Spinal cord (tissue), 10 donors: ENCODE measurements around the gene MCOLN3. TPM values are rescaled to one million over a fixed set of nuclear protein-coding genes. Genes with fewer than 3 reads are reported as not detected.

Experiments used
- DNase-seq, 6 donors: peaks; one replicate each; pipeline versions ENCODE4 v3.0.0 to v3.0.0-alpha.2; 2013 to 2015; ENCODE audit warnings: low spot score in 6 of 6, low read depth in 4 of 6
- H3K27ac ChIP-seq: one replicate; pipeline ENCODE4 v1.5.1; 2013; ENCODE audit warnings: low read depth, low read length, control low read depth
- H3K27me3 ChIP-seq: one replicate; pipeline ENCODE4 v1.6.1; 2013; ENCODE audit warnings: low read length; ENCODE audit not compliant: control insufficient read depth, insufficient read depth
- H3K36me3 ChIP-seq: one replicate; pipeline ENCODE4 v1.6.1; 2013; ENCODE audit warnings: low read length; ENCODE audit not compliant: control insufficient read depth, insufficient read depth
- H3K4me1 ChIP-seq: one replicate; pipeline ENCODE4 v1.6.1; 2013; ENCODE audit warnings: low read length; ENCODE audit not compliant: control insufficient read depth, insufficient read depth
- H3K4me3 ChIP-seq: one replicate; pipeline ENCODE4 v1.5.1; 2013; ENCODE audit warnings: low read depth, low read length, control low read depth
- H3K9me3 ChIP-seq: one replicate; pipeline ENCODE4 v1.6.1; 2013; ENCODE audit warnings: low read length; ENCODE audit not compliant: control insufficient read depth, insufficient read depth
- WGBS: methylation state at CpG from one replicate; pipeline ENCODE4 v1.1.5; 2013; ENCODE audit warnings: missing lambda C conversion rate; ENCODE audit not compliant: insufficient coverage; 5-methylcytosine and 5-hydroxymethylcytosine counted together
- polyA plus RNA-seq, 2 donors: library from polyadenylated mRNA; unstranded; fragments of 120-200 nt; gene quantifications; one replicate each; pipeline ENCODE4 v1.2.1, GENCODE V29; 2013; ENCODE audit not compliant: insufficient read length in 2 of 2
- total RNA-seq, 2 donors: library from RNA; depleted of rRNA in 1 of 2; stranded (reverse); fragments of 120-200 nt in 1 of 2; fragments of >200 nt in 1 of 2; gene quantifications; one replicate each; pipeline versions ENCODE4 v1.2.3 to v1.2.4, GENCODE V29; 2013 to 2014
- donor health status: healthy.

The MCOLN3 gene
- total and polyA plus RNA-seq, 4 donors: 0.21 to 1.1 (median 0.57) TPM

DNA sequence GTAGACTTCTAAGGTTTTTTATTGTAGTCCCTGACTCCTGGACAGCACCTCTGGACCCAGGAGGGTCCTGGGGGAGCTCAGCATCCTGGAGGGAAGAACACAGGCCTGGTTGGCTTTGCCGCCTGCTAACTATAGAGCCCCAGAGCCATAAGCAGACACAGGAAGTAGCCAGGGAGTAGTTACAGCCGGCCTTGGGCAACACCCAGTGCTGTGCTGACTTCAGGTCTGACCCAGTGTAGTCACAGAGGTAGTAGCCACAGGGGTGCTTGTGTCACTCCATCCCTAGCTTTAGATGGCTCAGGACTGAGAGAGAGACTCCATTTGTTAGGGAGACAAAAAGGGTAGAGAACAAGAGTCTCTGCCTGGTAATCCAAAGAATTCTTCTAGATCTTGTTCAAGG lies 73.3 kb downstream of the MCOLN3 start:
- Histone ChIP-seq H3K36me3 (no peaks in the 10 kb centered on the region), H3K27me3 (no peaks in the 10 kb centered on the region), H3K9me3 (peaks cover 2% of the 10 kb centered on the region), H3K4me1 (no peaks in the 10 kb centered on the region), H3K4me3 (no peak overlapping the region), H3K27ac (no peak overlapping the region)
- 39% methylated on average over 2 of the region's 2 CpGs for WGBS
- DNase-seq: no peak

GRCh38 chr1:84973498-84974334 lies 74.6 kb downstream of the MCOLN3 start:
- 77% methylated on average over 3 of the region's 7 CpGs for WGBS
- no peaks in the 10 kb centered on the region for H3K36me3 ChIP-seq

DNA sequence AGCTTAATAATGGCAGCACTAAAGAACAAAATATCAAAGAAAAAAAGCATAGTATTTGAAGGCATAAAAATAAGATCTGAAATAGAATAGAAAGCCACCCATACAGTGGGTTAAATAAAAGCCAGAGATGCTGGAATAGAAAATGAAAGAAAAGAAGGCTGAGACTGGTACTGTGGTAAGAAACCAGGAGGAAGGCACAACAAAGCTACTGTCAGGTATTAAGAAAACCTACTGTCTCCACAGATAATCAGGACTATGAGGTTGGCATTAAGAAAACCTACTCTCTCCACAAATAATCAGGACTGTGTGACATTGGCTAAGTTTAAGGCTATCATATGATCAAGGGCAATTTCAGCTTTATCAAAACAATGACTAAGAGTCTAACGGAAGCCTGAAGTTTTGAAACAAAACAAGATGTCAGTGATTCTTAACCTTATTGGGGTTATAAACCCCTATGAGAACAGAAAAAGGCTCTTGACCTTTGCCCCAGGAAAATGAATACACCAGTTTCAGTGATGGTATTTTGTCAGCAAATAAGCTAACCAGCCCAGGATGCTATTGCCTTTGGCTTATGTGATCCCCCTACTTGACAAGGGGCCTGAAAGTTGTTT lies 75.8 kb downstream of the MCOLN3 start:
- Histone ChIP-seq H3K4me3 (no peak overlapping the region), H3K4me1 (no peaks in the 10 kb centered on the region), H3K27me3 (no peaks in the 10 kb centered on the region), H3K9me3 (peaks cover under 1% of the 10 kb centered on the region), H3K27ac (no peak overlapping the region), H3K36me3 (no peaks in the 10 kb centered on the region)
- WGBS: no CpG with 5 or more reads among the region's 1 CpG
- DNase-seq: no peak

More at GRCh38 chr1:84973498-84974334, 74.6 kb downstream of the MCOLN3 start:
- no peak overlapping the region for H3K4me3 ChIP-seq
- no peaks in the 10 kb centered on the region for H3K27me3 ChIP-seq
- H3K9me3 ChIP-seq: peaks cover 2% of the 10 kb centered on the region
- DNase-seq: no peak
- no peaks in the 10 kb centered on the region for H3K4me1 ChIP-seq
- H3K27ac ChIP-seq: no peak overlapping the region

DNA sequence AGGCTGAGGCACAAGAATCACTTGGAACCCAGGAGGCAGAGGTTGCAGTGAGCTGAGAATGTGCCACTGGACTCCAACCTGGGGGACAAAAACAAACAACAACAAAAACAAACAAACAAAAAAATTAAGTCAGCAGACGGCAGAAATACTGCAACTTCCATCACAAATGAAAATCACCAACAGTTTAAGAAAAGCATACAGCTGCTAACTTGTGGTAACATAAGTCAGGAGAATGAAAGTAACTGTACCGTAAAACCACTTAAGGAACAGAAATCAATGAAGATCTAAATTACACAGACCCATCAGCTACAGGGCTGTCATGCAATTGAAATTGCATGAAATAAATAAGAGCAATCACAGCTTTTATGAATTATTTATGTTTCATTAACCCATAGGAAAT lies 76.3 kb downstream of the MCOLN3 start:
- no peak for DNase-seq
- Histone ChIP-seq H3K27me3 (no peaks in the 10 kb centered on the region), H3K36me3 (no peaks in the 10 kb centered on the region), H3K9me3 (no peaks in the 10 kb centered on the region), H3K4me3 (no peak overlapping the region), H3K27ac (no peak overlapping the region), H3K4me1 (no peaks in the 10 kb centered on the region)
- no CpG with 5 or more reads among the region's 2 CpGs for WGBS

GRCh38 chr1:84969489-84970250 lies 78.6 kb downstream of the MCOLN3 start:
- Histone ChIP-seq H3K4me3 (no peak overlapping the region), H3K9me3 (no peaks in the 10 kb centered on the region), H3K4me1 (no peaks in the 10 kb centered on the region), H3K36me3 (no peaks in the 10 kb centered on the region), H3K27ac (no peak overlapping the region), H3K27me3 (no peaks in the 10 kb centered on the region)
- WGBS: 91% methylated on average over 4 of the region's 7 CpGs
- DNase-seq: no peak

DNA sequence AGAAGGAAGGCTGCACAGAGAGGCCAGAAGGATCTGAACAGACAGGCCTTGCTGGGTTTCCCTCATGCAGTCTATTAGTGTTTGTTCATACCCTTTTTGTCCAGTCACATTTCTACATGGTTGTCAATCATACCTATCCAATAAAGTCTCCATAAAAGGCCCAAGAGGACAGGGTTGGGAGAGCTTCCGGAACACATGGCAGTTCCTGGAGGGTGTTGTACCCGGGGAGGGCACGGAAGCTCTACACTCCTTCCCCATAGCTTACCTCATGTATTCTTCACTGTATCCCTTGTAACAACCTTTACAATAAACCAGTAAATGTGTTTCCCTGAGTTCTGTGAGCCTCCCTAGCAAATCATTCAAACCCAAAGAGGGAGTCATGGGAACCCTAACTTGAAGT lies 79.4 kb downstream of the MCOLN3 start:
- DNase-seq: no peak
- H3K27ac ChIP-seq: no peak overlapping the region
- H3K36me3 ChIP-seq: no peaks in the 10 kb centered on the region
- no peaks in the 10 kb centered on the region for H3K9me3 ChIP-seq
- 96% methylated on average over 3 of the region's 3 CpGs for WGBS
- H3K4me1 ChIP-seq: no peaks in the 10 kb centered on the region
- no peak overlapping the region for H3K4me3 ChIP-seq
- H3K27me3 ChIP-seq: no peaks in the 10 kb centered on the region

DNA sequence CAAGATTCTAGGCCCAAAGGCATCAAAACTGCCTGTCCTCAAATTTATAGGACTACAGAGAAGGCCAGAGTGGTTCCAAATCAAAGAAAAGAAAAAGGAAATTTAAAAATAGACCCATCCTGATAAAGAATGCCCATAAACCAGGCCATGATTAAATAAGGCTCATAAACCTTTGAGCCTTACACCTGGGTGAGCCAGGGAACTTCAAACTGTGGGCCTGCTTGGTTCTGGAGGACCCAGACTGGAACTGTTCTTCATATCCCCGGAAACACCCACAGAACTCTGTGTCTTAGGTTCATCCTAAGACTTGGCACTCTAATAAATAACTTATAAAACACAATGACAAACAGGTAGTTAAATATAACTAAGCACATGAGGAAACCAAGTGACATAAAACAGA lies 80.2 kb downstream of the MCOLN3 start:
- no peak for DNase-seq
- Histone ChIP-seq H3K9me3 (no peaks in the 10 kb centered on the region), H3K36me3 (no peaks in the 10 kb centered on the region), H3K4me3 (no peak overlapping the region), H3K4me1 (no peaks in the 10 kb centered on the region), H3K27ac (no peak overlapping the region), H3K27me3 (no peaks in the 10 kb centered on the region)
- no CpG with 5 or more reads among the region's 1 CpG for WGBS

Other genes starting within 250 kb of the MCOLN3 start
- 10 to 100 TPM; 14.1 to 17.6 TPM for gene LPAR3, start 155.3 kb downstream of the MCOLN3 start, total RNA-seq
- 1 to 10 TPM in 1 of 2 donors, under 1 TPM in 1; 0.76 to 2.6 TPM for gene LPAR3, start 155.3 kb downstream of the MCOLN3 start, polyA plus RNA-seq
- gene MCOLN2, start 51.4 kb downstream of the MCOLN3 start, total RNA-seq: under 1 TPM; 0.77 to 0.89 TPM
- under 1 TPM; 0.29 to 0.36 TPM for gene MCOLN2, start 51.4 kb downstream of the MCOLN3 start, polyA plus RNA-seq
- 10 to 100 TPM; 11.7 to 14.7 TPM for gene SYDE2, start 152.5 kb upstream of the MCOLN3 start, total RNA-seq
- gene SYDE2, start 152.5 kb upstream of the MCOLN3 start, polyA plus RNA-seq: 1 to 10 TPM; 1.5 to 1.7 TPM
- 10 to 100 TPM; 25.9 to 34.9 TPM for gene C1orf52, start 211.2 kb upstream of the MCOLN3 start, total RNA-seq
- 10 to 100 TPM; 73.4 to 73.8 TPM for gene C1orf52, start 211.2 kb upstream of the MCOLN3 start, polyA plus RNA-seq
- 10 to 100 TPM; 19.8 to 22.7 TPM for gene BCL10, start 228.1 kb upstream of the MCOLN3 start, total RNA-seq
- gene BCL10, start 228.1 kb upstream of the MCOLN3 start, polyA plus RNA-seq: 10 to 100 TPM; 12.9 to 18.0 TPM